ENCODE results near the gene HOXA7.

The HOXA7 gene

DNA sequence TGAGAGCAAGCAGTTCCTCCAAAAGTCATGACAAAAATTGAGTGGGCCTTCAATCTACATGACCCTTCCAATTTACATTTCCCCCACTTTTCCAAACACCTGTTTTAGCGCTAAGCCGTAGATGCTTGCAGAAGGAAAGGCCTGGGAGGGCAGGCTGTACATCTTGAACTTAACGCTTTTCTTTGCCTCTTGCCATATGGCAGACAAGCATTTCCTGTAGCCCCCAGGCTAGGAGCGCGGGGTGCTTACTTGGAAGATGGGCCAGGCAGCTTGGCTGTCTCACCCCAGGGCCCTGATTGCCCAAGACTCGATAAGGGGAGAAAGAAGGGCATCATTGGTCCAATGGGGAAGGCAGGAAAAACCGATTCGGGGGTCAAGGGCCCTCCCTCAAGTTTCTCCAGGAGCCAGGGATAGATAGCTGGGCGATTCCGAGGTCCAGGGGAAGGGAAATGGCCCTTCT, 15.9 kb upstream of the HOXA7 start:
- no peak for DNase-seq (ENCODE audit: low spot score)
- TF ChIP-seq, protein P1, sequence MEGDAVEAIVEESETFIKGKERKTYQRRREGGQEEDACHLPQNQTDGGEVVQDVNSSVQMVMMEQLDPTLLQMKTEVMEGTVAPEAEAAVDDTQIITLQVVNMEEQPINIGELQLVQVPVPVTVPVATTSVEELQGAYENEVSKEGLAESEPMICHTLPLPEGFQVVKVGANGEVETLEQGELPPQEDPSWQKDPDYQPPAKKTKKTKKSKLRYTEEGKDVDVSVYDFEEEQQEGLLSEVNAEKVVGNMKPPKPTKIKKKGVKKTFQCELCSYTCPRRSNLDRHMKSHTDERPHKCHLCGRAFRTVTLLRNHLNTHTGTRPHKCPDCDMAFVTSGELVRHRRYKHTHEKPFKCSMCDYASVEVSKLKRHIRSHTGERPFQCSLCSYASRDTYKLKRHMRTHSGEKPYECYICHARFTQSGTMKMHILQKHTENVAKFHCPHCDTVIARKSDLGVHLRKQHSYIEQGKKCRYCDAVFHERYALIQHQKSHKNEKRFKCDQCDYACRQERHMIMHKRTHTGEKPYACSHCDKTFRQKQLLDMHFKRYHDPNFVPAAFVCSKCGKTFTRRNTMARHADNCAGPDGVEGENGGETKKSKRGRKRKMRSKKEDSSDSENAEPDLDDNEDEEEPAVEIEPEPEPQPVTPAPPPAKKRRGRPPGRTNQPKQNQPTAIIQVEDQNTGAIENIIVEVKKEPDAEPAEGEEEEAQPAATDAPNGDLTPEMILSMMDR (IDR thresholded peaks at IDR 0.05) = no peak
- H3K27ac ChIP-seq = no peak overlapping the region

DNA sequence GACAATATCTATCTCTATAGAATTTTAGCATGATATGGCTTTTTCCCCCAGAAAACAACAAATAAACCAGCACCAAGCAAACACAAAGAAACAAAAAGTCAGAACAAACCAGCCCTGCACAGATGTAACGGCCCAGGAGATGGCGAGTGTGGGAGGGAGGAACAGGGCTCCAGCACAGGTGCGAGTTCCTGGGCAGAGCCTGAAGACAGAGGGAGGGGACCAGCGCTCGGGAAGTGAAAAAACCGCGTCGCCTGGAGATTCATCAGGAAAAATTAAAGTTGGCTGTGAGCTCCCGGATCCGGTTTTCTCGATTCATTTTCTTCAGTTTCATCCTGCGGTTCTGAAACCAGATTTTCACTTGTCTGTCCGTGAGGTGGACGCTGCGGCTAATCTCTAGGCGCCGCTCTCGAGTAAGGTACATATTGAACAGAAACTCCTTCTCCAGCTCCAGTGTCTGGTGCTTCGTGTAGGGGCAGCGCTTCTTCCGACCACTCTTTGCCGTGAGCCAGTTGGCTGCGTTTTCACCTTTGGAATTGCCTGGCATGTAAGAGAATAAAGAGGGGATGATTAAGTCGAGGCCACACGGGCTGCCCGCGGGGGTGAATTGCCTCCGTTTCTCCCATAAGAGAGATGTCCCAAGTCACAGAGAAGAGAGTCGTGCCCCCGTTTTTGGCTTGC, 15.3 kb upstream of the HOXA7 start:
- Histone ChIP-seq H3K27ac (no peak overlapping the region), H3K4me3 (no peak overlapping the region)
- DNase-seq (ENCODE audit: low spot score) = no peak
- TF ChIP-seq, protein P1 (IDR thresholded peaks at IDR 0.05) = no peak

More for the DNA sequence above, 15.9 kb upstream of the HOXA7 start:
- H3K4me3 ChIP-seq = peak overlapping the region; percentile 76

DNA sequence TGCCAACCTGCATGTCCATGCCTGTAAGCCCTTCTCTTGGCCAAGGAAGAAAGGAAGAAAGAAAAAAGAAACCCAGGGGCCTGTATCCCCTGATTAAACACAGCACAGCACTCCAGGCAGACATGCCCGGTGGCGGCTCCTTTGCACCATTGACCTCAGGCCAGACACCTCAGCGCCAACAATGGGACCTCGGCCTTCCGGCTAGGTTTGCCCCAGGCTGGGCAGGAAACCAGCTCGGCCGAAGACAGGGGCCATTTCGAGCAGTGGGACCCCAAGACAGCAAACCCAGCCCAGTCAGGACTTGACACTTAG, 14.8 kb upstream of the HOXA7 start:
- H3K27ac ChIP-seq = no peak overlapping the region
- no peak for DNase-seq (ENCODE audit: low spot score)
- H3K4me3 ChIP-seq = no peak overlapping the region
- TF ChIP-seq, protein P1 (IDR thresholded peaks at IDR 0.05) = no peak

- H3K27ac ChIP-seq = no peak overlapping the region
- no peak for DNase-seq (ENCODE audit: low spot score)
- TF ChIP-seq, protein P1 (IDR thresholded peaks at IDR 0.05) = no peak
- no peak overlapping the region for H3K4me3 ChIP-seq
These were observed 14.2 kb upstream of the HOXA7 start for GRCh38 chr7:27170426-27171324.

GRCh38 chr7:27169658-27170425, 13.4 kb upstream of the HOXA7 start:
- no peak overlapping the region for H3K27ac ChIP-seq
- H3K4me3 ChIP-seq = peak overlapping the region; percentile 21
- TF ChIP-seq, protein P1 (IDR thresholded peaks at IDR 0.05) = no peak
- no peak for DNase-seq (ENCODE audit: low spot score)

DNA sequence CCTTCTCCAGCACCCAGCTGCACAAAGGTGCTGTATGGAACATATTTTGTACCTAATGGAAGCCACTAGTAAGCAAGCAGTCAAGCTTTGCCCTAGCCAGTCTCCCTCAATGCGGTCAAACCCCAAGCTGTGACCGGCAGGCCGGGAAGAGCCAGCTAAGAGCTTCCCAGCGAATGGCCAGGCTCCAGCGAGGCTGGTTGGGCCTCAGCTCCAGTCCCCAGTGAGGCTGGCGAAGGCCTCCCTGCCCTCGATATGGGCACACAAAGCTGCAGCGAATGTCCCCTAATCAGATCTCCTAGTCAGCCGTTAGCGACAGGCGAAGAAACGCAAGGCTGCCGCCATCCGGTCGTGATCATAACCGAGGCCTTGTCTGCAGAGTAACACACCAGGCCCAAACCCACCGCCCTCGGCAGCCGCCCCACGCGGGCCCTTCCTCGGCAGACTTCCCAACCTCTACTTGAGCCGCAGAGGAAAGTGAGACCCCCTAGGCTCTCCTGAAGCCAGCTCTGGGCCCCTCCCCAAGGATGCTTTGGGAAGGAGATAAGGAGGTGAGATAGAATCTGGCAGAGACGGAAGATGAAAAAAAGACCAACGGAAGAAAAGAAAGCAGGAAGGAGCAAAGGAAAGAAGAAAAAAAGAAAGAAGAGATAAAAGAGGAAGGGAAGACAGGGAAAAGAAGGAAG, 11.9 kb upstream of the HOXA7 start:
- H3K27ac ChIP-seq = no peak overlapping the region
- no peak for DNase-seq (ENCODE audit: low spot score)
- TF ChIP-seq, protein P1 (IDR thresholded peaks at IDR 0.05) = no peak

More for the DNA sequence above, 11.9 kb upstream of the HOXA7 start:
- H3K4me3 ChIP-seq = no peak overlapping the region

All from coronary artery (tissue), 2 donors.